ENCODE measurements around the gene EPN1.

GRCh38 chr19:55659822-55660221 is 15.2 kb upstream of the EPN1 start:
- TF ChIP-seq POGK (CRISPR knock-in tag; conservative IDR thresholded peaks at IDR 0.05): no peak
- TF ChIP-seq, protein P1, sequence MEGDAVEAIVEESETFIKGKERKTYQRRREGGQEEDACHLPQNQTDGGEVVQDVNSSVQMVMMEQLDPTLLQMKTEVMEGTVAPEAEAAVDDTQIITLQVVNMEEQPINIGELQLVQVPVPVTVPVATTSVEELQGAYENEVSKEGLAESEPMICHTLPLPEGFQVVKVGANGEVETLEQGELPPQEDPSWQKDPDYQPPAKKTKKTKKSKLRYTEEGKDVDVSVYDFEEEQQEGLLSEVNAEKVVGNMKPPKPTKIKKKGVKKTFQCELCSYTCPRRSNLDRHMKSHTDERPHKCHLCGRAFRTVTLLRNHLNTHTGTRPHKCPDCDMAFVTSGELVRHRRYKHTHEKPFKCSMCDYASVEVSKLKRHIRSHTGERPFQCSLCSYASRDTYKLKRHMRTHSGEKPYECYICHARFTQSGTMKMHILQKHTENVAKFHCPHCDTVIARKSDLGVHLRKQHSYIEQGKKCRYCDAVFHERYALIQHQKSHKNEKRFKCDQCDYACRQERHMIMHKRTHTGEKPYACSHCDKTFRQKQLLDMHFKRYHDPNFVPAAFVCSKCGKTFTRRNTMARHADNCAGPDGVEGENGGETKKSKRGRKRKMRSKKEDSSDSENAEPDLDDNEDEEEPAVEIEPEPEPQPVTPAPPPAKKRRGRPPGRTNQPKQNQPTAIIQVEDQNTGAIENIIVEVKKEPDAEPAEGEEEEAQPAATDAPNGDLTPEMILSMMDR (CRISPR knock-in tag; IDR thresholded peaks at IDR 0.05): no peak
- TF ChIP-seq ZNF720 (CRISPR knock-in tag; IDR thresholded peaks at IDR 0.05): no peak
- TF ChIP-seq ZBTB21 (CRISPR knock-in tag; IDR thresholded peaks at IDR 0.05): no peak
- TF ChIP-seq, protein P2, sequence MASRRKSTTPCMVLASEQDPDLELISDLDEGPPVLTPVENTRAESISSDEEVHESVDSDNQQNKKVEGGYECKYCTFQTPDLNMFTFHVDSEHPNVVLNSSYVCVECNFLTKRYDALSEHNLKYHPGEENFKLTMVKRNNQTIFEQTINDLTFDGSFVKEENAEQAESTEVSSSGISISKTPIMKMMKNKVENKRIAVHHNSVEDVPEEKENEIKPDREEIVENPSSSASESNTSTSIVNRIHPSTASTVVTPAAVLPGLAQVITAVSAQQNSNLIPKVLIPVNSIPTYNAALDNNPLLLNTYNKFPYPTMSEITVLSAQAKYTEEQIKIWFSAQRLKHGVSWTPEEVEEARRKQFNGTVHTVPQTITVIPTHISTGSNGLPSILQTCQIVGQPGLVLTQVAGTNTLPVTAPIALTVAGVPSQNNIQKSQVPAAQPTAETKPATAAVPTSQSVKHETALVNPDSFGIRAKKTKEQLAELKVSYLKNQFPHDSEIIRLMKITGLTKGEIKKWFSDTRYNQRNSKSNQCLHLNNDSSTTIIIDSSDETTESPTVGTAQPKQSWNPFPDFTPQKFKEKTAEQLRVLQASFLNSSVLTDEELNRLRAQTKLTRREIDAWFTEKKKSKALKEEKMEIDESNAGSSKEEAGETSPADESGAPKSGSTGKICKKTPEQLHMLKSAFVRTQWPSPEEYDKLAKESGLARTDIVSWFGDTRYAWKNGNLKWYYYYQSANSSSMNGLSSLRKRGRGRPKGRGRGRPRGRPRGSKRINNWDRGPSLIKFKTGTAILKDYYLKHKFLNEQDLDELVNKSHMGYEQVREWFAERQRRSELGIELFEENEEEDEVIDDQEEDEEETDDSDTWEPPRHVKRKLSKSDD (CRISPR knock-in tag; IDR thresholded peaks at IDR 0.05; ENCODE audit: low read depth): no peak
- no peak for TF ChIP-seq POLR2AphosphoS5 (IDR thresholded peaks at IDR 0.05; ENCODE audit: low read depth, low read length)
- no peak for TF ChIP-seq EZH2 (conservative IDR thresholded peaks at IDR 0.05; ENCODE audit: low read depth, low read length)
- TF ChIP-seq NR2C2 (CRISPR knock-in tag; IDR thresholded peaks at IDR 0.05; ENCODE audit: borderline replicate concordance): no peak
- no peak for TF ChIP-seq MAFF (IDR thresholded peaks at IDR 0.05; ENCODE audit: low read depth, low read length)
- TF ChIP-seq ZFX (CRISPR knock-in tag; IDR thresholded peaks at IDR 0.05; ENCODE audit: low read depth): no peak
- TF ChIP-seq ZNF607 (CRISPR knock-in tag; IDR thresholded peaks at IDR 0.05; ENCODE audit: borderline replicate concordance): no peak
